Stimulated activated CD8-positive, alpha-beta memory T cell treated with anti-CD3 and anti-CD28 coated beads, Interleukin-4, amount 100 ng/mL, for 48 hours (primary cell): ENCODE measurements around the gene IFT27.

ENCODE experiments used
- DNase-seq: peaks from one replicate; pipeline ENCODE4 v3.0.0-alpha.2; 2020

Gene IFT27

GRCh38 chr22:36775964-36776669 lies at the start of gene IFT27:
TSS of gene IFT27 (minus strand) at chr22:36776119. CDS start at chr22:36775707, 412 bp downstream.
- DNase-seq: peak; percentile 96

GRCh38 chr22:36824655-36825054 lies 48.7 kb upstream of the IFT27 start:
- no peak for DNase-seq

- DNase-seq: no peak
Observed at GRCh38 chr22:36823186-36823839, 47.4 kb upstream of the IFT27 start.

- DNase-seq: no peak
Observed at GRCh38 chr22:36822581-36822980, 46.7 kb upstream of the IFT27 start.

GRCh38 chr22:36819112-36819511 lies 43.2 kb upstream of the IFT27 start:
- DNase-seq: no peak

- no peak for DNase-seq
Observed at GRCh38 chr22:36818010-36818642, 42.2 kb upstream of the IFT27 start.

GRCh38 chr22:36817525-36817848 lies 41.6 kb upstream of the IFT27 start:
- no peak for DNase-seq

- no peak for DNase-seq
Observed at GRCh38 chr22:36816636-36817524, 41.0 kb upstream of the IFT27 start, which contains the start of gene PVALB. TSS of gene PVALB (minus strand) at chr22:36817035. CDS start at chr22:36817005, 30 bp downstream.

GRCh38 chr22:36816339-36816635 lies 40.4 kb upstream of the IFT27 start:
- no peak for DNase-seq

GRCh38 chr22:36815558-36816338 lies 39.8 kb upstream of the IFT27 start:
- DNase-seq: no peak

- no peak for DNase-seq
Observed at GRCh38 chr22:36814801-36815200, 38.9 kb upstream of the IFT27 start.

GRCh38 chr22:36811094-36811800 lies 35.3 kb upstream of the IFT27 start:
- DNase-seq: no peak

- DNase-seq: no peak
Observed at GRCh38 chr22:36809351-36809750, 33.4 kb upstream of the IFT27 start.

- DNase-seq: no peak
Observed at GRCh38 chr22:36808721-36809344, 32.9 kb upstream of the IFT27 start.

GRCh38 chr22:36807627-36808026 lies 31.7 kb upstream of the IFT27 start:
- no peak for DNase-seq

GRCh38 chr22:36806835-36807234 lies 30.9 kb upstream of the IFT27 start:
- no peak for DNase-seq

GRCh38 chr22:36803358-36803757 lies 27.4 kb upstream of the IFT27 start:
- DNase-seq: no peak

- DNase-seq: no peak
Observed at GRCh38 chr22:36798674-36799066, 22.8 kb upstream of the IFT27 start.

GRCh38 chr22:36797911-36798673 lies 22.2 kb upstream of the IFT27 start:
- DNase-seq: no peak

GRCh38 chr22:36797374-36797773 lies 21.5 kb upstream of the IFT27 start:
- DNase-seq: no peak
